GM18502 (cell line): ENCODE measurements around the gene PET100.

Experiments
- ATAC-seq: cut with Tn5 transposase; IDR thresholded peaks from one replicate; pipeline ENCODE4 v1.9.1; 2021; ENCODE audit warnings: mild to moderate bottlenecking; ENCODE audit not compliant: unreplicated experiment, poor library complexity

PET100 gene

GRCh38 chr19:7611541-7612279 lies 17.9 kb upstream of the PET100 start:
- no peak for ATAC-seq

DNA sequence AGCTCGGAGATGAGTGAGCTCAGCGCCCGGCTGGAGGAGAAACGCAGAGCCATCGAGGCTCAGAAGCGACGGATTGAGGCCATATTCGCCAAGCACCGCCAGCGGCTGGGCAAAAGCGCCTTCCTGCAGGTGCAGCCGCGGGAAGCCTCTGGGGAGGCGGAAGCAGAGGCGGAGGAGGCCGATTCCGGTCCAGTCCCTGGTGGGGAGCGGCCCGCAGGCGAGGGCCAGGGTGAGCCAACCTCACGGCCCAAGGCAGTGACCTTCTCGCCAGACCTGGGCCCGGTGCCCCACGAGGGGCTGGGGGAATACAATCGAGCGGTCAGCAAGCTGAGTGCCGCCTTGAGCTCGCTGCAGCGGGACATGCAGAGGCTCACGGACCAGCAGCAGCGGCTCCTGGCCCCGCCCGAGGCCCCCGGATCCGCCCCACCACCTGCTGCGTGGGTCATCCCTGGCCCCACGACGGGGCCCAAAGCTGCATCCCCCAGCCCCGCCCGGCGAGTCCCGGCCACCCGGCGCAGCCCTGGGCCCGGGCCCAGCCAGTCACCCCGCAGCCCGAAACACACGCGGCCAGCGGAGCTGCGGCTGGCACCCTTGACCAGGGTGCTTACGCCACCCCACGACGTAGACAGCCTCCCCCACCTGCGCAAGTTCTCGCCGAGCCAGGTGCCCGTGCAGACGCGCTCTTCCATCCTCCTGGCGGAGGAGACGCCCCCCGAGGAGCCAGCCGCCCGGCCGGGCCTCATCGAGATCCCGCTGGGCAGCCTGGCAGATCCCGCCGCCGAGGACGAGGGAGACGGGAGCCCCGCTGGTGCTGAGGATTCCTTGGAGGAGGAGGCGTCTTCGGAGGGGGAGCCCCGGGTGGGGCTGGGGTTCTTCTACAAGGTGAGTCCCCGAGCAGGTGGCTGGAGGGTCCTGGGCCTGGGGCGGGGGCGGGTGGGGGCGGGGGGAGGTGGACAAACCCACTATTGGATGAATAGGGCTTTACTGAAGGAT lies 17.0 kb upstream of the PET100 start:
- no peak for ATAC-seq

DNA sequence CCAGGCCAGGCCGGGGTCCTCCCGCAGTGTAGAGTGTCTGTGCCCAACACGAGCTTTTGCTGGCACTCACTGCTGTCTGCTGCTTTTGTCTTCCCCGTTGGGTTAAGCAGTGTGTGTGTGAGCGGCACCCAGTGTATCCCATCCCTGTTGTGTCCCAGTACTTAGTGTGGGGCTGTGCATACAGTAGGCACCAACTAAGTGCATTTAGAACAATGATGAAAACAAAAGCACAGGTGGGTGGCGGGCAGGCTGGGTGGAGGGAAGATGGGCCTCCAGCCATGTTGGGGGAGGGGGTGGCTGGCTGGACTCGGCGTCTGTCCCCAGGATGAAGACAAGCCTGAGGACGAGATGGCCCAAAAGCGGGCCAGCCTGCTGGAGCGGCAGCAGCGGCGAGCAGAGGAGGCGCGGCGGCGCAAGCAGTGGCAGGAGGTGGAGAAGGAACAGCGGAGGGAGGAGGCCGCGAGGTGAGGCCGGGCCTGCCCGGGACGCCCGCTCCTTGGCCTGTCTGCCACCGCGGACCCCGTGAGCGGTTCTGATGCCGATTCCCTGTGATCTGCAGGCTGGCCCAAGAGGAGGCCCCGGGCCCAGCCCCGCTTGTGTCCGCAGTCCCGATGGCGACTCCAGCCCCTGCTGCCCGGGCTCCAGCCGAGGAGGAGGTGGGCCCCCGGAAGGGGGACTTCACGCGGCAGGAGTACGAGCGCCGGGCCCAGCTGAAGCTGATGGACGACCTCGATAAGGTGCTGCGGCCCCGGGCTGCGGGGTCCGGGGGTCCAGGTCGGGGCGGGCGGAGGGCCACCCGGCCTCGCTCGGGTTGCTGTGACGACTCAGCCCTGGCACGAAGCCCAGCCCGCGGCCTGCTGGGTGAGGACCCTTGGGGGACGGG lies 14.5 kb upstream of the PET100 start:
- ATAC-seq: no peak

- no peak for ATAC-seq
Observed at GRCh38 chr19:7617172-7617571, 12.4 kb upstream of the PET100 start.

DNA sequence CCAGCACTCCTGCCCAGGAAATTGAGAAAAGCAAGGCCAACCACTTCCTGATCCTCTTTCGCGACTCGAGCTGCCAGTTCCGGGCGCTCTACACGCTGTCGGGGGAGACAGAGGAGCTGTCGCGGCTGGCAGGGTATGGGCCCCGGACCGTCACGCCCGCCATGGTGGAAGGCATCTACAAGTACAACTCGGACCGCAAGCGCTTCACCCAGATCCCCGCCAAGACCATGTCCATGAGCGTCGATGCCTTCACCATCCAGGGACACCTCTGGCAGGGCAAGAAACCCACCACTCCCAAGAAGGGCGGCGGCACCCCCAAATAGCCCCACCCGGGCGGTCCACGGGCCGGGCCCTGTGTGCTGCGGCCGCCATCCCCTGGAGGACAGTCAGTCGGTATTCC lies 11.9 kb upstream of the PET100 start:
- ATAC-seq: no peak

GRCh38 chr19:7618348-7618747 lies 11.2 kb upstream of the PET100 start:
- no peak for ATAC-seq

- ATAC-seq: no peak
Observed at GRCh38 chr19:7618771-7619510, 10.7 kb upstream of the PET100 start.

GRCh38 chr19:7619671-7620441 lies 9.7 kb upstream of the PET100 start:
- no peak for ATAC-seq

- no peak for ATAC-seq
Observed at GRCh38 chr19:7620442-7621412, 8.9 kb upstream of the PET100 start.

GRCh38 chr19:7622933-7623685 lies 6.5 kb upstream of the PET100 start:
- ATAC-seq: no peak

DNA sequence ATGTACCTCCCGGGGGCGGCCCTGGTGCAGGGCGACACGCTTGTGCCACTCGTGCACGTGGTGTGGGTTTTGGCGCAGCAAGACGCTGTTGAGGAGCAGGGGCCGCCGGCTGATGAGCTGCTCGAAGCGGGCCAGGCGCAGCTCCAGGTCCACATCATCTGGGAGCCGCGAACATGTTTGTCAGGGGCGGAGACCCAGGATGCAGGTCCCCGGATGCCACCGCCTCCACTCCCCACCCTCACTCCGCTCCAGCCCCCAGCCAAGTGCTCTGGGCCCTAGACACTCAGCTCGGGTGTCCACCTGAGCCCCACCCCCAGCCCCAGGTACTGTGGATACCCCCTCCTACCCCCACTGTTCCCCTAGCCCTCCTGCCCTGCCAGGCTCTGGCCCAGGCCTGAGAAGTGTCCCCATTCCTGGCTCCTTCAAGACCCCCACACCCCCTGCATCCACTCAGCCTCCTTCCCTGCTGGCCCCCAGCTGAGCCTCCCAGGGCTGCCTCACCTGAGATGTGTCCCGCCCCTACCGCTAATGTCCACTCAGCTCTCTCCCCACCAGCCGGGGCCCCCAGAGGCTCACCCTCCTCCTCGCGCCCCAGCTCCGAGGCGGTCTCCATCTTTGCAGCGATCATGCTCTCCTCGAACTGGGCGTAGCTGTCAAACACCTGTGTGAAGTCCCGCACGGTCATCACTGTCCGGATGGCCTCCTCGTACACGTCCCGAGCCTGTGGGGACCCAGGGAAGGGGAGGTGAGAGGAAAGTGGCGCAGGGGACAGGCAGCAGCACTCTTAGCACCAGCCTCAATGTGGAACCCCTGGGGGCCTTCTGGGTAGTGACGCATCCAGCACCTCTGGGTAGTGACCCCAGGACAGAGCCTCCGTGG lies 5.6 kb upstream of the PET100 start:
- ATAC-seq: no peak

DNA sequence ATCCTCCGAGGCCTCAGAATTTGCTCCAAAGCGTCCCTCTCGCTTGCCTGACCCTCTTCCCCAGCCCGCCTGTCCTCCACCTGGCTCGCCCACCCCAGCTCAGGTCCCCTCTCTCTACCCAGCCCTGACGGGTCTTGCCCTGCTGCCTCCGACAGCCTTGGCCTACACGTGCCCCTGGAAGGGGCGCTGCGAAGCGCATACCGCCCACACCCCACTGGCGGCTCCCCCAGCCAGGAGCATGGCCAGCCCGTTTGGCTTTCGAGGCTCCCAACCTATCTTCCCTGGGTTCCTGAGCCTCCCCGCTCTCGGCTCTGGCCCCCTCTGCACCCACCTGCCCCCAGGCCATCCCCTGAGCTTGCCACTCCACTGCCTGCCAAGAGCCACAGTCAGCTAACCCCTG lies 4.8 kb upstream of the PET100 start:
- no peak for ATAC-seq

- no peak for ATAC-seq
Observed at GRCh38 chr19:7625763-7626372, 3.7 kb upstream of the PET100 start.

DNA sequence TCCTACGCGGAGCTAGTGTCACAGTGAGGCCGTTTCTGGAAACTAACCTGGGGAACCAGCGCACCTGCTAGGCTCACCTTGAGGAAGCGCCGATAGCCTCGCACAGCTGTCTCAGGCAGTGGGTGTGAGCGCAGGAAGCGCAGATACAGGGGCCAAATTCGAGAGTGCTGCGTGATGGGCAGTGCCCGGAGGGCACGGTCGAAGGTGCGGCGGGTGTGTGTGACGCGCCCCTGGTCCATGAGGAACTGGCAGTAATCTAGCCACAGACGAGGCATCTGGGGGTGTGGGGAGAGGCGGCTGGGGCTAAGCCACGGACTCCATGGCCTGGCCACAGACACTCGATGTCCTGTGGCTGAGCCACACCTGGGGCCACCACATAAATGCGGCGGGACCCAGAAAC lies 2.4 kb upstream of the PET100 start:
- ATAC-seq: no peak

GRCh38 chr19:7628589-7629311 lies 843 bp upstream of the PET100 start:
- ATAC-seq: no peak
